GM21825 (cell line): ENCODE measurements around the gene C3orf33.

Experiments
- ATAC-seq: cut with Tn5 transposase; IDR thresholded peaks from one replicate; pipeline ENCODE4 v1.9.1; 2021; ENCODE audit warnings: mild to moderate bottlenecking, moderate library complexity; ENCODE audit not compliant: unreplicated experiment

C3orf33 gene

GRCh38 chr3:155790272-155790925 is 15.7 kb downstream of the C3orf33 start:
- no peak for ATAC-seq

GRCh38 chr3:155785662-155786295 is 20.3 kb downstream of the C3orf33 start:
- ATAC-seq = no peak

GRCh38 chr3:155782390-155782953 is 23.6 kb downstream of the C3orf33 start:
- ATAC-seq = no peak

- no peak for ATAC-seq
Measured at GRCh38 chr3:155780291-155780690, 25.8 kb downstream of the C3orf33 start.

- ATAC-seq = no peak
Measured at GRCh38 chr3:155778462-155778861, 27.6 kb downstream of the C3orf33 start.

- no peak for ATAC-seq
Measured at GRCh38 chr3:155772801-155773200, 33.3 kb downstream of the C3orf33 start.

GRCh38 chr3:155771126-155771525 is 35.0 kb downstream of the C3orf33 start:
- ATAC-seq = no peak

- no peak for ATAC-seq
Measured at GRCh38 chr3:155766206-155766605, 39.9 kb downstream of the C3orf33 start.

- no peak for ATAC-seq
Measured at GRCh38 chr3:155763870-155764463, 42.1 kb downstream of the C3orf33 start.

GRCh38 chr3:155760653-155761052 is 45.4 kb downstream of the C3orf33 start:
- ATAC-seq = no peak

GRCh38 chr3:155757577-155757976 is 48.5 kb downstream of the C3orf33 start:
- no peak for ATAC-seq

- ATAC-seq = no peak
Measured at GRCh38 chr3:155753038-155753639, 52.9 kb downstream of the C3orf33 start.

- no peak for ATAC-seq
Measured at GRCh38 chr3:155748611-155749365, 57.3 kb downstream of the C3orf33 start.

- ATAC-seq = no peak
Measured at GRCh38 chr3:155747946-155748290, 58.2 kb downstream of the C3orf33 start.

GRCh38 chr3:155747286-155747945 is 58.7 kb downstream of the C3orf33 start:
- no peak for ATAC-seq

GRCh38 chr3:155746703-155747102 is 59.4 kb downstream of the C3orf33 start:
- ATAC-seq = no peak

- ATAC-seq = no peak
Measured at GRCh38 chr3:155745795-155746550, 60.1 kb downstream of the C3orf33 start.

- peak; percentile 64 for ATAC-seq
Measured at GRCh38 chr3:155744626-155745324, 61.3 kb downstream of the C3orf33 start, which contains the start of gene PLCH1. Gene PLCH1 (minus strand): TSS chr3:155745071. CDS start chr3:155704224, 40,847 bp downstream.
